Epithelial cell of proximal tubule (primary cell): ENCODE measurements around the gene NAA10. TPM values are rescaled to one million over a fixed set of nuclear protein-coding genes. Genes with fewer than 3 reads are reported as not detected.
A peak's percentile ranks its signal among the peaks of the same experiment; 100 is the strongest.

ENCODE experiments used
- DNase-seq: peaks from one replicate; pipeline ENCODE4 v3.0.0-alpha.2; 2011; ENCODE audit warnings: low read depth
- H3K4me3 ChIP-seq: 2 replicates; pipeline ENCODE4 v1.5.1; 2011; ENCODE audit warnings: low read depth, mild to moderate bottlenecking, low read length
- total RNA-seq: library from RNA; depleted of rRNA; stranded (reverse); fragments of >200 nt; gene quantifications from 2 replicates; pipeline ENCODE4 v1.2.3, GENCODE V29; 2015
- TF ChIP-seq, protein P1 (sequence below): conservative IDR thresholded peaks from 2 replicates; pipeline ENCODE4 v1.5.1; 2012; ENCODE audit warnings: low read depth, mild to moderate bottlenecking, low read length

The NAA10 gene
- total RNA-seq, 1 donor from 2014 or later, result 88.0 TPM

GRCh38 chrX:153947009-153947769, 12.4 kb upstream of the NAA10 start:
- DNase-seq, result no peak
- TF ChIP-seq, protein P1, sequence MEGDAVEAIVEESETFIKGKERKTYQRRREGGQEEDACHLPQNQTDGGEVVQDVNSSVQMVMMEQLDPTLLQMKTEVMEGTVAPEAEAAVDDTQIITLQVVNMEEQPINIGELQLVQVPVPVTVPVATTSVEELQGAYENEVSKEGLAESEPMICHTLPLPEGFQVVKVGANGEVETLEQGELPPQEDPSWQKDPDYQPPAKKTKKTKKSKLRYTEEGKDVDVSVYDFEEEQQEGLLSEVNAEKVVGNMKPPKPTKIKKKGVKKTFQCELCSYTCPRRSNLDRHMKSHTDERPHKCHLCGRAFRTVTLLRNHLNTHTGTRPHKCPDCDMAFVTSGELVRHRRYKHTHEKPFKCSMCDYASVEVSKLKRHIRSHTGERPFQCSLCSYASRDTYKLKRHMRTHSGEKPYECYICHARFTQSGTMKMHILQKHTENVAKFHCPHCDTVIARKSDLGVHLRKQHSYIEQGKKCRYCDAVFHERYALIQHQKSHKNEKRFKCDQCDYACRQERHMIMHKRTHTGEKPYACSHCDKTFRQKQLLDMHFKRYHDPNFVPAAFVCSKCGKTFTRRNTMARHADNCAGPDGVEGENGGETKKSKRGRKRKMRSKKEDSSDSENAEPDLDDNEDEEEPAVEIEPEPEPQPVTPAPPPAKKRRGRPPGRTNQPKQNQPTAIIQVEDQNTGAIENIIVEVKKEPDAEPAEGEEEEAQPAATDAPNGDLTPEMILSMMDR, result peak; percentile 80
- no peak overlapping the region for H3K4me3 ChIP-seq

DNA sequence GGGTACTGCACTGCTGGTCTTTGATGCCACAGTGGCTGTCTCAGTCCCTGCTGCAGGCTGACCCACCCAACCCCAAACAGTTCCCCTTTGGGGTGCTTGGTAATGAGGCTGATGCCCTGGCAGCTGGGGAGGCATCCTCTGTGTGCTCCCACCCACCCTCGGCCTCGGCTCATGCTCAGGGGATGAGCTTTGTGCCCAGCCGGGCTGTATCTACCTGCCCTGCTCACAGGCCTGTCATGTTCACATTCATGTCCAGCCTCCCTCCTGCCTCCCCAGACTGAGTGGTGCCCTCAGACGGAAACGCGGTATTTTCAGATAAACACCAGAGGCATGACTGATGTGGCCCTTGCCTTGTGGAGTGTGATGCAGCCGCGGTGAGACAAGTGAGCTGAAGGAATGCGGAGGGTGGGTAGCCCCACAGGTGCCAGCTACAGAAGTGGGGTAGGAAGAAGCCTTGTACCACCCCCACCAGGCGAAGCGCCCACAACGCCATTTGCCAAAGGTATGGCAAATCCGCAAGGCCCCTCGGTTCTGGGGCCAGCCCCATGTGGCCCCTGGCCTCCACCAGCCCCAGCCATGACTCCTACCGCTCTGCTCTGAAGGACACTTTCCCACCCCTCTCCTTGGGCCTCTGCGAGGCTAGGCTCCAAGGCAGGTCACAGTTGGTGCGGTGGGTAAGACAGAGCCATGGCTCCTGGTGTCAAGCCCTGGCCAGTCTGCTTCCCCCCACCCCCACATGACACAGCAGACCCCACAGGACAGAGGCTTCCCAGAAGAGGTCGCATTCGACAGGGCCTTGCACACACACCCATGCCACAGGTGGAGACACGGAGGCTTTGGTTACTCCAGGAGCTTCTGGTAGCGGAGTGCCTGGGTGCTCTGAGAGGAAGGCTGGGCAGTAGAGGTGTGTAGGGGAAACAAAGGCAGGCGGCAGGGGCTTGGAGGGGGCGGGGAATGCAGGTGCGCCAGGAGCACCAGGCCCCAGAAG, 11.4 kb upstream of the NAA10 start:
- no peak overlapping the region for H3K4me3 ChIP-seq
- TF ChIP-seq, protein P1, result no peak
- no peak for DNase-seq

- no peak for DNase-seq
- TF ChIP-seq, protein P1, result no peak
Measured at GRCh38 chrX:153944800-153945150, 9.9 kb upstream of the NAA10 start.

GRCh38 chrX:153944140-153944799, 9.4 kb upstream of the NAA10 start, which contains the start of gene RENBP:
Gene RENBP (minus strand): TSS chrX:153944643. CDS start chrX:153944610, 33 bp downstream.
- peak within 1 kb of the TSS; percentile 56 for H3K4me3 ChIP-seq
- no peak for DNase-seq

More at GRCh38 chrX:153944800-153945150, 9.9 kb upstream of the NAA10 start:
- H3K4me3 ChIP-seq, result peak overlapping the region; percentile 56

GRCh38 chrX:153941336-153942252, 6.8 kb upstream of the NAA10 start:
- TF ChIP-seq, protein P1, result no peak
- H3K4me3 ChIP-seq, result no peak overlapping the region
- no peak for DNase-seq

More at GRCh38 chrX:153944140-153944799, 9.4 kb upstream of the NAA10 start, which contains the start of gene RENBP:
- TF ChIP-seq, protein P1, result no peak

DNA sequence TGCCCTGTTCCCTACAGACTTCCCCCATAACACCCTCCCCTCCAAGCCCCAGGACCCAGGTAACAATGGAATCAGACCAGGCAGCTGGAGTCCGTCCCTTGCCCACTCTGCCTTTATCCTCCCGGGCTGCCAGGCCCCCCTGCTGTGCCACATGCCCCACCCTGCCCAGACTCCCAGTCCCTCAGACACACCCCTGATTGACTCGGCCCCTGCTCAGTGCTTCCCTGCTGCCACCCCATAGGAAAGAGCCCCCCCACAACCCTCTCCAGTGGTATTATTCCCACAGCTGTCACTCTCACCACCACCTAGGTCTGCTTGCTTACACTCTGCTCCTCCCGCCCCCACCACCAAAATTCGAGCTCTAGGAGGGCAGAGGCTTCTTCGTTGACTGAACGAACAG, 4.7 kb upstream of the NAA10 start:
- TF ChIP-seq, protein P1, result no peak

More for the DNA sequence above, 4.7 kb upstream of the NAA10 start:
- H3K4me3 ChIP-seq, result no peak overlapping the region
- DNase-seq, result no peak
